GM13976 (cell line): ENCODE results near the gene AUTS2.

Experiments
- DNase-seq: peaks from one replicate; pipeline ENCODE4 v3.0.0; 2012; ENCODE audit warnings: low spot score
- CTCF ChIP-seq: IDR thresholded peaks from 2 replicates; pipeline ENCODE4 v1.5.1; 2012; ENCODE audit warnings: borderline replicate concordance, mild to moderate bottlenecking; ENCODE audit not compliant: insufficient read depth; ENCODE audit errors: extremely low read depth, missing control alignments, control extremely low read depth
- in situ Hi-C: fragments of 300-500 bp; cut with MboI; formaldehyde crosslinking; loops from one replicate; pipeline ENCODE4 v1.12.0; 2022; ENCODE audit warnings: low sequenced_read_pairs, mixed read lengths, inconsistent platforms; ENCODE audit not compliant: unreplicated experiment

Gene AUTS2

GRCh38 chr7:69640216-69640615 is 41.9 kb downstream of the AUTS2 start:
- DNase-seq: no peak
- TF ChIP-seq CTCF: no peak
- in situ Hi-C loops: no loop called here

- in situ Hi-C loops: no loop called here
- no peak for DNase-seq
- no peak for TF ChIP-seq CTCF
Observed at GRCh38 chr7:69640925-69641594, 42.8 kb downstream of the AUTS2 start.

- in situ Hi-C loops: no loop called here
- no peak for TF ChIP-seq CTCF
- no peak for DNase-seq
Observed at GRCh38 chr7:69643265-69643664, 45.0 kb downstream of the AUTS2 start.

GRCh38 chr7:69643708-69644445 is 45.6 kb downstream of the AUTS2 start:
- in situ Hi-C loops: no loop called here
- no peak for DNase-seq
- no peak for TF ChIP-seq CTCF

GRCh38 chr7:69645683-69646082 is 47.4 kb downstream of the AUTS2 start:
- no peak for DNase-seq
- in situ Hi-C loops: no loop called here
- TF ChIP-seq CTCF: no peak

GRCh38 chr7:69651101-69651590 is 52.9 kb downstream of the AUTS2 start:
- in situ Hi-C loops: no loop called here
- TF ChIP-seq CTCF: no peak
- peak; percentile 61 for DNase-seq
